Endodermal cell (in vitro differentiated cells): ENCODE results near the gene CHMP1B. TPM values are rescaled to one million over a fixed set of nuclear protein-coding genes. Genes with fewer than 3 reads are reported as not detected.
"Not testable (repeated sequence)": the region's sequence is repeated elsewhere in the genome, so short reads cannot be mapped to it uniquely, and the experiment has no call there.

Experiments used
- DNase-seq: peaks from one replicate; pipeline ENCODE4 v3.0.0-alpha.2; 2017
- H3K27ac ChIP-seq: 2 replicates; pipeline ENCODE4 v1.5.1; 2013; ENCODE audit warnings: mild to moderate bottlenecking, low read depth, low read length, moderate library complexity
- H3K27me3 ChIP-seq: 2 replicates; pipeline ENCODE4 v1.6.1; 2013; ENCODE audit warnings: mild to moderate bottlenecking, low read length, moderate library complexity; ENCODE audit not compliant: insufficient read depth, control insufficient read depth, poor library complexity, severe bottlenecking
- H3K36me3 ChIP-seq: 2 replicates; pipeline ENCODE4 v1.7.0; 2013; ENCODE audit warnings: mild to moderate bottlenecking, low read length, moderate library complexity; ENCODE audit not compliant: control insufficient read depth, insufficient read depth
- H3K4me1 ChIP-seq: one replicate; pipeline ENCODE4 v1.7.0; 2013; ENCODE audit warnings: low read length; ENCODE audit not compliant: control insufficient read depth, insufficient read depth
- H3K4me3 ChIP-seq: 2 replicates; pipeline ENCODE4 v1.5.1; 2013; ENCODE audit warnings: mild to moderate bottlenecking, low read length, moderate library complexity
- H3K9ac ChIP-seq: 2 replicates; pipeline ENCODE4 v1.6.1; 2013; ENCODE audit warnings: mild to moderate bottlenecking, low read length, moderate library complexity; ENCODE audit not compliant: poor library complexity, severe bottlenecking; ENCODE audit errors: extremely low read depth
- H3K9me3 ChIP-seq: 2 replicates; pipeline ENCODE4 v1.6.1; 2013; ENCODE audit warnings: mild to moderate bottlenecking, low read length, moderate library complexity; ENCODE audit not compliant: control insufficient read depth
- H3K27ac Mint-ChIP-seq: 2 replicates; pipeline ENCODE4 v1.8.0; 2020; ENCODE audit warnings: mixed read lengths
- H3K27me3 Mint-ChIP-seq: 2 replicates; pipeline ENCODE4 v1.8.0; 2021; ENCODE audit warnings: mild to moderate bottlenecking, mixed read lengths; ENCODE audit not compliant: insufficient read depth
- H3K36me3 Mint-ChIP-seq: 2 replicates; pipeline ENCODE4 v1.8.0; 2020; ENCODE audit warnings: low read depth, mixed read lengths
- H3K4me1 Mint-ChIP-seq: 2 replicates; pipeline ENCODE4 v1.8.0; 2020; ENCODE audit warnings: mixed read lengths
- H3K4me3 Mint-ChIP-seq: 2 replicates; pipeline ENCODE4 v1.8.0; 2020; ENCODE audit warnings: mild to moderate bottlenecking, moderate library complexity, mixed read lengths
- H3K9me3 Mint-ChIP-seq: 2 replicates; pipeline ENCODE4 v1.8.0; 2020; ENCODE audit warnings: mild to moderate bottlenecking, mixed read lengths
- CTCF ChIP-seq: fragments of 200-600 bp; sonication (generic); conservative IDR thresholded peaks from 2 replicates; pipeline ENCODE4 v1.5.0; 2021; ENCODE audit warnings: antibody characterized with exemption, mild to moderate bottlenecking
- WGBS, 2 experiments: methylation state at CpG; one replicate each; pipeline versions ENCODE4 v1.1.5 to v1.1.7; 2013; ENCODE audit warnings: missing lambda C conversion rate in 2 of 2, mixed read lengths in 1 of 2; ENCODE audit not compliant: insufficient coverage in 1 of 2, insufficient read length in 1 of 2; 5-methylcytosine and 5-hydroxymethylcytosine counted together
- total RNA-seq, 2 donors: library from RNA; stranded (reverse); fragmentation: NEBNext Ultra II Directional in 1 of 2; extraction: Animal tissue kit (Norgen Biotek cat#: 25700) in 1 of 2; gene quantifications; 2 replicates in 1 of 2; 3 replicates in 1 of 2; pipeline ENCODE4 v1.2.1, GENCODE V29; 2021

Gene CHMP1B
- total RNA-seq, 2 donors from 2014 or later, result 35.3 to 35.8 TPM

DNA sequence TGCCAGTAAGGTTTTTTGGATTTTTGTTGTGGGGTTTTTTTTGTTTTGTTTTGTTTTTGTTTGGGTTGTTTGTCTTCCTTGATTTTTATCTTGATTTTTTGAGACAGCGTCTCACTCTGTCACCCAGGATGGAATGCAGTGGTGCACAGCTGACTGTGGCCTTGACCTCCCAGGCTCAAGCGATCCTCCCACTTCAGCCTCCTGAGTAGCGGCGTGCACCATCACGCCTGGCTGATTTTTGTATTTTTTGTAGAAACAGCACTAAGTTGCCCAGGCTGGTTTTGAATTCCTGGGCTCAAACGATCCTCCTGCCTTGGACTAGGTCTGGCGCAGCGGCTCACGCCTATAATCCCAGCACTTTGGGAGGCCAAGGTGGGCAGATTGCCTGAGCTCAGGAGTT lies 40.5 kb downstream of the CHMP1B start:
- DNase-seq, result no peak
- H3K9me3 Mint-ChIP-seq, result no peaks in the 10 kb centered on the region
- WGBS, 2 experiments, result 91 to 96% methylated on average over 8 to 9 of the region's 9 CpGs
- no peaks in the 10 kb centered on the region for H3K27me3 Mint-ChIP-seq
- peaks cover 29% of the 10 kb centered on the region for H3K36me3 ChIP-seq
- no peak overlapping the region for H3K9ac ChIP-seq
- peaks cover 10% of the 10 kb centered on the region for H3K4me1 ChIP-seq
- no peak overlapping the region for H3K27ac ChIP-seq
- TF ChIP-seq CTCF, result no peak
- no peak overlapping the region for H3K27ac Mint-ChIP-seq
- H3K27me3 ChIP-seq, result no peaks in the 10 kb centered on the region
- peaks cover 10% of the 10 kb centered on the region for H3K4me1 Mint-ChIP-seq
- no peaks in the 10 kb centered on the region for H3K9me3 ChIP-seq
- peaks cover 34% of the 10 kb centered on the region for H3K36me3 Mint-ChIP-seq
- H3K4me3 Mint-ChIP-seq, result no peak overlapping the region
- H3K4me3 ChIP-seq, result no peak overlapping the region

DNA sequence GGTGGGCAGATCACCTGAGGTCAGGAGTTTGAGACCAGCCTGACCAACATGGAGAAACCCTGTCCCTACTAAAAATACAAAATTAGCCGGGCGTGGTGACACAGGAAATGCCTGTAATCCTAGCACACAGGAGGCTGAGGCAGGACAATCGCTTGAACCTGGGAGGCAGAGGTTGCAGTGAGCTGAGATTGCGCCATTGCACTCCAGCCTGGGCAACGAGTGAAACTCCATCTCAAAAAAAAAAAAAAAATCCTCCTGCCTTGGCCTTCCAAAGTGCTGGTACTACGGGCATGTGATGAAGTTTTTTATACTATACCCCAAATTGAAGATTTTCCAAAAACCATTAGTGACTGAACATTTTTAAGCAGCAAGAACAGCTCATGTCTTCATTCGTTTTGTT lies 41.2 kb downstream of the CHMP1B start:
- not testable (repeated sequence) for H3K9ac ChIP-seq, H3K27ac ChIP-seq, H3K27ac Mint-ChIP-seq, H3K27me3 Mint-ChIP-seq, H3K9me3 ChIP-seq, H3K4me1 Mint-ChIP-seq, H3K4me3 Mint-ChIP-seq, DNase-seq, H3K4me3 ChIP-seq, H3K27me3 ChIP-seq, H3K9me3 Mint-ChIP-seq, H3K4me1 ChIP-seq
- H3K36me3 ChIP-seq, result peaks cover 25% of the 10 kb centered on the region
- WGBS, 2 experiments, result 81 to 98% methylated on average over 3 to 7 of the region's 7 CpGs
- H3K36me3 Mint-ChIP-seq, result peaks cover 34% of the 10 kb centered on the region

GRCh38 chr18:11897781-11898180 lies 46.6 kb downstream of the CHMP1B start:
- peaks cover 12% of the 10 kb centered on the region for H3K36me3 ChIP-seq
- no peak overlapping the region for H3K9ac ChIP-seq
- H3K27ac ChIP-seq, result no peak overlapping the region
- peaks cover 10% of the 10 kb centered on the region for H3K4me1 ChIP-seq
- TF ChIP-seq CTCF, result no peak
- 80 to 100% methylated on average over 1 of the region's 1 CpG for WGBS, 2 experiments
- no peak overlapping the region for H3K4me3 ChIP-seq
- no peaks in the 10 kb centered on the region for H3K27me3 ChIP-seq
- Mint-ChIP-seq H3K4me1 (peaks cover 15% of the 10 kb centered on the region), H3K27me3 (no peaks in the 10 kb centered on the region), H3K36me3 (peaks cover 24% of the 10 kb centered on the region), H3K9me3 (no peaks in the 10 kb centered on the region), H3K27ac (no peak overlapping the region), H3K4me3 (no peak overlapping the region)
- H3K9me3 ChIP-seq, result no peaks in the 10 kb centered on the region
- no peak for DNase-seq

GRCh38 chr18:11899063-11899462 lies 47.9 kb downstream of the CHMP1B start:
- Mint-ChIP-seq H3K4me3 (no peak overlapping the region), H3K27ac (no peak overlapping the region), H3K9me3 (no peaks in the 10 kb centered on the region), H3K27me3 (no peaks in the 10 kb centered on the region), H3K4me1 (peaks cover 25% of the 10 kb centered on the region), H3K36me3 (peaks cover 21% of the 10 kb centered on the region)
- H3K9ac ChIP-seq, result no peak overlapping the region
- H3K27me3 ChIP-seq, result no peaks in the 10 kb centered on the region
- peaks cover 12% of the 10 kb centered on the region for H3K4me1 ChIP-seq
- peaks cover 12% of the 10 kb centered on the region for H3K36me3 ChIP-seq
- no peak overlapping the region for H3K27ac ChIP-seq
- no peak for DNase-seq
- H3K9me3 ChIP-seq, result no peaks in the 10 kb centered on the region
- WGBS, 2 experiments, result 80 to 98% methylated on average over 1 to 3 of the region's 3 CpGs
- no peak overlapping the region for H3K4me3 ChIP-seq
- no peak for TF ChIP-seq CTCF
